ENCODE measurements around the gene UBE2H.
"Not testable (repeated sequence)": the region's sequence is repeated elsewhere in the genome, so short reads cannot be mapped to it uniquely, and the experiment has no call there.

UBE2H gene

GRCh38 chr7:129823143-129823542 is 129.6 kb downstream of the UBE2H start:
- not testable (repeated sequence) for DNase-seq (ENCODE audit: low read depth)

GRCh38 chr7:129821476-129821875 is 131.3 kb downstream of the UBE2H start:
- no peak for DNase-seq (ENCODE audit: low read depth)

- DNase-seq (ENCODE audit: low read depth), result no peak
These were observed 136.0 kb downstream of the UBE2H start for GRCh38 chr7:129816742-129817141.

- DNase-seq (ENCODE audit: low read depth), result no peak
These were observed 144.9 kb downstream of the UBE2H start for GRCh38 chr7:129807863-129808262.

GRCh38 chr7:129804890-129805719 is 147.7 kb downstream of the UBE2H start:
- no peak for DNase-seq (ENCODE audit: low read depth)

GRCh38 chr7:129804111-129804889 is 148.5 kb downstream of the UBE2H start:
- DNase-seq (ENCODE audit: low read depth), result no peak

GRCh38 chr7:129803546-129804081 is 149.1 kb downstream of the UBE2H start:
- DNase-seq (ENCODE audit: low read depth), result no peak

- DNase-seq (ENCODE audit: low read depth), result no peak
These were observed 150.9 kb downstream of the UBE2H start for GRCh38 chr7:129801882-129802281.

GRCh38 chr7:129800901-129801300 is 151.9 kb downstream of the UBE2H start:
- DNase-seq (ENCODE audit: low read depth), result no peak

GRCh38 chr7:129799350-129799955 is 153.3 kb downstream of the UBE2H start:
- DNase-seq (ENCODE audit: low read depth), result no peak

- no peak for DNase-seq (ENCODE audit: low read depth)
These were observed 154.0 kb downstream of the UBE2H start for GRCh38 chr7:129798616-129799349.

GRCh38 chr7:129797214-129797789 is 155.5 kb downstream of the UBE2H start:
- DNase-seq (ENCODE audit: low read depth), result no peak

GRCh38 chr7:129796186-129796775 is 156.5 kb downstream of the UBE2H start:
- no peak for DNase-seq (ENCODE audit: low read depth)

GRCh38 chr7:129794461-129794860 is 158.3 kb downstream of the UBE2H start:
- DNase-seq (ENCODE audit: low read depth), result not testable (repeated sequence)

GRCh38 chr7:129793506-129794310 is 159.1 kb downstream of the UBE2H start:
- DNase-seq (ENCODE audit: low read depth), result no peak

- DNase-seq (ENCODE audit: low read depth), result no peak
These were observed 160.0 kb downstream of the UBE2H start for GRCh38 chr7:129792721-129793120.

- no peak for DNase-seq (ENCODE audit: low read depth)
These were observed 162.6 kb downstream of the UBE2H start for GRCh38 chr7:129790136-129790535.

- no peak for DNase-seq (ENCODE audit: low read depth)
These were observed 163.1 kb downstream of the UBE2H start for GRCh38 chr7:129789652-129790051.

- no peak for DNase-seq (ENCODE audit: low read depth)
These were observed 163.8 kb downstream of the UBE2H start for GRCh38 chr7:129789000-129789399.

Measured in activated gamma-delta T cell treated with anti-CD3 and anti-CD28 coated beads, Interleukin-2, amount 50 U/mL, for 16 hours (primary cell).